Left lung (tissue), 10 donors: Measurements from ENCODE around the gene POU3F2. TPM values are rescaled to one million over a fixed set of nuclear protein-coding genes. Genes with fewer than 3 reads are reported as not detected.

Source experiments
- ATAC-seq: fragments of 200-7000 bp; cut with Tn5 transposase; one replicate; pipeline ENCODE4 v1.9.1; 2020; ENCODE audit warnings: moderate library complexity
- DNase-seq, 4 donors: peaks; one replicate each; pipeline ENCODE4 v3.0.0-alpha.2; 2013 to 2020
- H3K27ac ChIP-seq, 2 donors: fragments of 200-600 bp; sonication (generic) in 1 of 2; one replicate each; pipeline versions ENCODE4 v1.5.0 to v1.8.0; 2020 to 2021
- H3K27me3 ChIP-seq, 2 donors: fragments of 200-600 bp; sonication (generic) in 1 of 2; one replicate each; pipeline versions ENCODE4 v1.5.0 to v1.8.0; 2020 to 2021
- H3K36me3 ChIP-seq, 2 donors: fragments of 200-600 bp; sonication (generic) in 1 of 2; one replicate each; pipeline versions ENCODE4 v1.5.0 to v1.8.0; 2020 to 2021
- H3K4me1 ChIP-seq, 2 donors: fragments of 200-600 bp; one replicate each; pipeline ENCODE4 v1.8.0; 2021
- H3K4me3 ChIP-seq, 2 donors: fragments of 200-600 bp; sonication (generic) in 1 of 2; one replicate each; pipeline versions ENCODE4 v1.5.0 to v1.8.0; 2020 to 2021; ENCODE audit warnings: mild to moderate bottlenecking in 1 of 2
- H3K9me3 ChIP-seq, 2 donors: fragments of 200-600 bp; sonication (generic) in 1 of 2; one replicate each; pipeline versions ENCODE4 v1.5.0 to v1.8.0; 2020 to 2021
- intact Hi-C, 2 donors: fragments of 100-400 bp; cut with DNase I; formaldehyde crosslinking; loops; one replicate each; pipeline versions ENCODE4 v1.11.2 to v1.14.2; 2022
- polyA plus RNA-seq, 6 donors: library from polyadenylated mRNA; unstranded; fragments of 120-200 nt; gene quantifications; one replicate each; pipeline ENCODE4 v1.2.1, GENCODE V29; 2013; ENCODE audit not compliant: insufficient read length in 6 of 6
- total RNA-seq, 2 donors: library from RNA; stranded (reverse); fragmentation: NEBNext Ultra II Directional; extraction: Animal tissue kit (Norgen Biotek cat#: 25700); gene quantifications; one replicate each; pipeline ENCODE4 v1.2.1, GENCODE V29; 2021
- TF ChIP-seq, protein P1 (sequence below), 2 donors: fragments of 200-600 bp; sonication (generic) in 1 of 2; IDR thresholded peaks; one replicate each; pipeline versions ENCODE4 v1.5.0 to v1.8.0; 2021; ENCODE audit warnings: antibody characterized with exemption in 2 of 2
- donor health status: DM: no; HTN: yes; CAD: no.
- donor health status: DM: no; HTN: no; CAD: no.

POU3F2 gene
- total and polyA plus RNA-seq, 8 donors = 0.03 to 0.10 (median 0.07) TPM; not detected in 4

DNA sequence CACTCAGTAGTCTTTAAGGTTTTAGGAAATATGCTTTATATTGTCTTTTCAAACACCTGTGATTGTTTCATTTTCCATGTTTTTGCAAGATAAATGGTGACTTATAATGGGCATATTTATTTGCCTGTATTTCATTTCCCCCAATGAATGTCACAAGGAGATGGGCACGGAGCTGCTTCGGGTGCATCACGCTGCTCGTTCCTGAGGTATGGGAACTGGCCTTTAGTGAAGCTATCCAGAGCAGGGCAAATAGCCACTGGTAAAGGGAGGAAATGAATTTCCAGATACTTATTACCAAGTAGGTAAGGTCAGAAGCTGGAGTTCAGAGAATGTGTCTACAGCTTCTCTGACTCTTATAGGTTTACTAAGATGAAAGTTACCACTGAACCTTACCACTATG is 3.7 kb downstream of the POU3F2 start:
- intact Hi-C loops = no loop called here
- no peak for ATAC-seq
- Histone ChIP-seq H3K4me3 (no peak overlapping the region), H3K36me3 (no peaks in the 10 kb centered on the region), H3K4me1 (peaks cover 0 to 27% of the 10 kb centered on the region in 2 donors), H3K27ac (no peak overlapping the region), H3K27me3 (peaks cover 91 to 100% of the 10 kb centered on the region in 2 donors), H3K9me3 (no peaks in the 10 kb centered on the region)
- TF ChIP-seq, protein P1, sequence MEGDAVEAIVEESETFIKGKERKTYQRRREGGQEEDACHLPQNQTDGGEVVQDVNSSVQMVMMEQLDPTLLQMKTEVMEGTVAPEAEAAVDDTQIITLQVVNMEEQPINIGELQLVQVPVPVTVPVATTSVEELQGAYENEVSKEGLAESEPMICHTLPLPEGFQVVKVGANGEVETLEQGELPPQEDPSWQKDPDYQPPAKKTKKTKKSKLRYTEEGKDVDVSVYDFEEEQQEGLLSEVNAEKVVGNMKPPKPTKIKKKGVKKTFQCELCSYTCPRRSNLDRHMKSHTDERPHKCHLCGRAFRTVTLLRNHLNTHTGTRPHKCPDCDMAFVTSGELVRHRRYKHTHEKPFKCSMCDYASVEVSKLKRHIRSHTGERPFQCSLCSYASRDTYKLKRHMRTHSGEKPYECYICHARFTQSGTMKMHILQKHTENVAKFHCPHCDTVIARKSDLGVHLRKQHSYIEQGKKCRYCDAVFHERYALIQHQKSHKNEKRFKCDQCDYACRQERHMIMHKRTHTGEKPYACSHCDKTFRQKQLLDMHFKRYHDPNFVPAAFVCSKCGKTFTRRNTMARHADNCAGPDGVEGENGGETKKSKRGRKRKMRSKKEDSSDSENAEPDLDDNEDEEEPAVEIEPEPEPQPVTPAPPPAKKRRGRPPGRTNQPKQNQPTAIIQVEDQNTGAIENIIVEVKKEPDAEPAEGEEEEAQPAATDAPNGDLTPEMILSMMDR (IDR thresholded peaks at IDR 0.05) = no peak
- no peak for DNase-seq

DNA sequence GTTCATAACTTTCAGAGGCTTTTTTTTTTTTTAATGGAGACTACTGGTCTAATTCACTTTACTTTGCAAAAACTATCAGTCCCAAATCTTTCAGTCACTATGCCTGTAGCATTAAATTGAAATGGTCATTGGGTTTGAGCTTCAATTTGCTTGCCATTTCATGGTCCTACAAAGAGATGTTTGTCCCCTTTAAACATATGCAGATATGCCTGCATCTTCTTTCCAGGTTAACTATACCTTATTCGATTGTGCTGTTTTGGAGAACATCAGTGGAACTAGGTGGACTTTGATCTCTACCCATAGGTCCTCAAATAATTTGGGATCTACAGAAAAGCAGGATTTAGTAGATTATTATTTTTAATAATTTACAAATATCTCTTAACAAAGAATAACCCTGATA is 4.6 kb downstream of the POU3F2 start:
- TF ChIP-seq, protein P1 (IDR thresholded peaks at IDR 0.05) = no peak
- no peak for ATAC-seq
- intact Hi-C loops = no loop called here
- Histone ChIP-seq H3K27me3 (peaks cover 96 to 100% of the 10 kb centered on the region in 2 donors), H3K36me3 (no peaks in the 10 kb centered on the region), H3K4me1 (peaks cover 0 to 23% of the 10 kb centered on the region in 2 donors), H3K27ac (no peak overlapping the region), H3K4me3 (no peak overlapping the region), H3K9me3 (no peaks in the 10 kb centered on the region)
- no peak for DNase-seq

DNA sequence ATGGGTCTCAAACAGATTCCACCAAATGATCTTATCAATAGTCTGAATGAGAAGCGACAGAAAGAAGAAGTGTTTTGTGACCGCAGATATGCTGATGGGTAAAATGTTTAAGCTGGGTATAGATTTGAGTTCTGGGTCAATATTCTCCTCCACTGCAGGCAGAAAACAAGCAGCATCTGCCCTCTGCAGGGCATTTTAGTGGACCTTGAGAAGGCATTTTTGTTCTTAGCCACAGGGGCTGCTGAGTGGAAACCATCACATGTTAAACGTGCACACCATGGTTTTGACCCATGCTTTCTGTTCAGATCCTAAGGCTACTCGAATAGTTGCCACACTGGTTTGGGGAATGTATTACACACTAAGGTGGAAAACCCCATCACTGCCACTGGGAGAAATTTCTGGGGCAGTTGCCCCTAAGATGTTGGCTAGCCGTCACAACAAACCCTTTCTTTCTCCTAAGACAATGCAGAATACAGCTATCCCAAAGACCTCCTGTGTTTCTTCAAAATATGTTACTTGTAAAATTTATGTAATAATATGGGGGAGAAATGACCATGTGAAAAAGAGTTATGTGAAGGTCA is 5.5 kb downstream of the POU3F2 start:
- intact Hi-C loops = no loop called here
- H3K27ac ChIP-seq = no peak overlapping the region
- H3K9me3 ChIP-seq = no peaks in the 10 kb centered on the region
- no peak overlapping the region for H3K4me3 ChIP-seq
- peaks cover 100% of the 10 kb centered on the region in 2 donors for H3K27me3 ChIP-seq
- ATAC-seq (no peak), DNase-seq (no peak)
- H3K36me3 ChIP-seq = no peaks in the 10 kb centered on the region
- peaks cover 0 to 24% of the 10 kb centered on the region in 2 donors for H3K4me1 ChIP-seq
- TF ChIP-seq, protein P1 (IDR thresholded peaks at IDR 0.05) = peak in 1 of 2 donors; percentile 14

DNA sequence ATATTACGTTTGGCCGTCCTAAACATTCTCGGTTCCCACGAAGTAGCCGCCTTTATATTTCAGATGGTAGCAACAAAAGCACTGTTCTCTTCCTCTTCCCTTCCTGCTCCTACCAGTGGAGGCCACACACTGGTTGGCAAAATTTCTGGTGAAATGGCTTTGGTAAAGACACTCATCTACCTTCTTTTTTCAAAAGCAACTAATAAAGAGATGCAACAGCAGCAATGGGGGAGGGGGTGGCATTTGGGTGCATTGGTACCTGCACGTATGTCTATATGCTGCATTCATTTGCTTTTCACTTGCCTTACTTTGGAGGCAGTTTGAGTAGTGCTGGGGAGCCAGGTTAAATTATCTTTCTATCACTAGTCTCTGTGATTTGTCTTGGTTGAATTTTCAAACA is 6.0 kb downstream of the POU3F2 start:
- Histone ChIP-seq H3K27me3 (peaks cover 100% of the 10 kb centered on the region in 2 donors), H3K36me3 (no peaks in the 10 kb centered on the region), H3K4me1 (peaks cover 3 to 24% of the 10 kb centered on the region in 2 donors), H3K27ac (no peak overlapping the region), H3K4me3 (no peak overlapping the region), H3K9me3 (no peaks in the 10 kb centered on the region)
- no peak for DNase-seq
- TF ChIP-seq, protein P1 (IDR thresholded peaks at IDR 0.05) = no peak
- no peak for ATAC-seq
- intact Hi-C loops = no loop called here

DNA sequence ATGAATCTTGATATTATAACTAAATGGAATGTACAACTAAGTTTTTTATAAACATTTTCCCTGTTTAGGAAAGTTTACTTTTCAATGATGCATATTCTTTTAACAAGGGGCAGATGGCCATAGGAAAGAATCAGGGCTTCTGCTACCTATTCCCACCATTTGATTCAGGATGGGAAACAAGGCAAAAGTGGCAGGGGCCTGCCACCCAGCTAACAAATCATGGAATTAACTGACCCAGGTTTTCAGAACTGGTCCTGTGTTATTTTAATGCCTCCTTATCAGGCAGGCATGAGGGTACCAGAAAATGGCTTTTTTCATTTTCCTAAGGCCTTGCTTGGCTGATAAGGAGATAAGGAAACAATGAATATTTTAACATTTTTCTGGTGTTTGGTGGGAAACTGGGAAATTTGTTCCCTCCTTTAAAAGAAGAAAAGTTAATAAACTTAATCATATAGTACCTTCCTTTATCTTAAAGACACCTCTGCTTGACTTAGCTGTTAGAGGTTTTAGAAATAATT is 6.7 kb downstream of the POU3F2 start:
- intact Hi-C loops = no loop called here
- TF ChIP-seq, protein P1 (IDR thresholded peaks at IDR 0.05) = no peak
- Histone ChIP-seq H3K27me3 (peaks cover 100% of the 10 kb centered on the region in 2 donors), H3K4me3 (no peak overlapping the region), H3K4me1 (peaks cover 6 to 24% of the 10 kb centered on the region in 2 donors), H3K36me3 (no peaks in the 10 kb centered on the region), H3K9me3 (no peaks in the 10 kb centered on the region), H3K27ac (no peak overlapping the region)
- DNase-seq (no peak), ATAC-seq (no peak)
